Stimulated activated CD8-positive, alpha-beta memory T cell treated with anti-CD3 and anti-CD28 coated beads, Interleukin-7, amount 100 ng/mL, for 4 hours (primary cell): ENCODE measurements around the gene ATP23.

Experiments used
- DNase-seq, 2 donors: peaks; one replicate each; pipeline ENCODE4 v3.0.0-alpha.2; 2020; ENCODE audit warnings: low read depth in 2 of 2

Gene ATP23

GRCh38 chr12:57983146-57983857 is 41.9 kb downstream of the ATP23 start:
- no peak for DNase-seq

- no peak for DNase-seq
Measured at GRCh38 chr12:57983858-57984505, 42.6 kb downstream of the ATP23 start.

GRCh38 chr12:57984629-57985151 is 43.3 kb downstream of the ATP23 start:
- no peak for DNase-seq

GRCh38 chr12:57985685-57986084 is 44.3 kb downstream of the ATP23 start:
- no peak for DNase-seq

GRCh38 chr12:57989838-57990237 is 48.5 kb downstream of the ATP23 start:
- DNase-seq = no peak

- DNase-seq = no peak
Measured at GRCh38 chr12:57990241-57990883, 49.0 kb downstream of the ATP23 start.

- DNase-seq = no peak
Measured at GRCh38 chr12:57992001-57992400, 50.6 kb downstream of the ATP23 start.

GRCh38 chr12:57993030-57993429 is 51.7 kb downstream of the ATP23 start:
- DNase-seq = no peak

- DNase-seq = no peak
Measured at GRCh38 chr12:57993834-57994233, 52.5 kb downstream of the ATP23 start.

GRCh38 chr12:57996520-57996919 is 55.2 kb downstream of the ATP23 start:
- DNase-seq = no peak

GRCh38 chr12:57998251-57998650 is 56.9 kb downstream of the ATP23 start:
- no peak for DNase-seq

GRCh38 chr12:58000499-58000898 is 59.1 kb downstream of the ATP23 start:
- no peak for DNase-seq

GRCh38 chr12:58007875-58008274 is 66.5 kb downstream of the ATP23 start:
- no peak for DNase-seq

- DNase-seq = no peak
Measured at GRCh38 chr12:58008634-58009033, 67.3 kb downstream of the ATP23 start.
